DOHH2 (cell line): ENCODE results near the gene TJP1.

ENCODE experiments used
- H3F3A ChIP-seq: fragments of 200-600 bp; sonication (generic), shearing (Covaris generic); 2 replicates; pipeline ENCODE4 v1.6.0; 2016; ENCODE audit warnings: antibody characterized with exemption, mild to moderate bottlenecking; ENCODE audit not compliant: control insufficient read depth, insufficient read depth
- H3K27ac ChIP-seq: fragments of 200-600 bp; sonication (generic); 2 replicates; pipeline ENCODE4 v1.5.1; 2014; ENCODE audit warnings: low read depth, mild to moderate bottlenecking, low read length, moderate library complexity
- H3K27me3 ChIP-seq: fragments of 200-600 bp; sonication (generic); 2 replicates; pipeline ENCODE4 v1.6.1; 2014; ENCODE audit warnings: mild to moderate bottlenecking, low read length, mixed read lengths; ENCODE audit not compliant: control insufficient read depth
- H3K36me3 ChIP-seq: fragments of 200-600 bp; sonication (generic); 2 replicates; pipeline ENCODE4 v1.6.1; 2014; ENCODE audit warnings: mild to moderate bottlenecking, low read length, moderate library complexity, mixed read lengths; ENCODE audit not compliant: control insufficient read depth
- H3K4me1 ChIP-seq: fragments of 200-600 bp; sonication (generic); 2 replicates; pipeline ENCODE4 v1.6.1; 2014; ENCODE audit warnings: mild to moderate bottlenecking, low read length, mixed read lengths; ENCODE audit not compliant: control insufficient read depth
- H3K4me2 ChIP-seq: fragments of 200-600 bp; sonication (generic); 2 replicates; pipeline ENCODE4 v1.6.0; 2014; ENCODE audit warnings: mild to moderate bottlenecking, low read length, moderate library complexity
- H3K4me3 ChIP-seq: fragments of 200-600 bp; sonication (generic); 2 replicates; pipeline ENCODE4 v1.5.1; 2014; ENCODE audit warnings: mild to moderate bottlenecking, low read length, mixed read lengths
- H3K79me2 ChIP-seq: fragments of 200-600 bp; sonication (generic); 2 replicates; pipeline ENCODE4 v1.6.1; 2014; ENCODE audit warnings: mild to moderate bottlenecking, low read length, mixed read lengths; ENCODE audit not compliant: control insufficient read depth
- H3K9me2 ChIP-seq: fragments of 200-600 bp; sonication (generic); replicated peaks from 2 replicates; pipeline ENCODE4 v1.6.1; 2014; ENCODE audit warnings: mild to moderate bottlenecking, low read length, mixed read lengths; ENCODE audit not compliant: control insufficient read depth
- H3K9me3 ChIP-seq: fragments of 200-600 bp; sonication (generic); 2 replicates; pipeline ENCODE4 v1.6.1; 2014; ENCODE audit warnings: antibody characterized with exemption, low read length, mixed read lengths; ENCODE audit not compliant: control insufficient read depth, insufficient read depth
- H4K20me1 ChIP-seq: fragments of 200-600 bp; sonication (generic); 2 replicates; pipeline ENCODE4 v1.6.0; 2014; ENCODE audit warnings: low read depth, mild to moderate bottlenecking, antibody characterized with exemption, low read length, moderate library complexity; ENCODE audit not compliant: control insufficient read depth, insufficient read depth
- CTCF ChIP-seq: fragments of 200-600 bp; sonication (generic); IDR thresholded peaks from one replicate; pipeline ENCODE4 v1.5.1; 2014; ENCODE audit warnings: antibody characterized with exemption, mild to moderate bottlenecking, low read depth, low read length; ENCODE audit not compliant: poor library complexity, severe bottlenecking
- EZH2phosphoT487 ChIP-seq: fragments of 200-600 bp; sonication (generic); IDR thresholded peaks from 2 replicates; pipeline ENCODE4 v1.6.1; 2017; ENCODE audit warnings: borderline replicate concordance, mild to moderate bottlenecking, antibody characterized with exemption, low read length, moderate library complexity, mixed read lengths

TJP1 gene

GRCh38 chr15:29859973-29860715 is 37.9 kb upstream of the TJP1 start:
- Histone ChIP-seq H3K4me2 (no peak overlapping the region), H3K27ac (no peak overlapping the region), H3K4me3 (no peak overlapping the region)

GRCh38 chr15:29859293-29859692 is 37.0 kb upstream of the TJP1 start:
- H3K9me3 ChIP-seq, result no peaks in the 10 kb centered on the region
- H3K27ac ChIP-seq, result no peak overlapping the region
- no peak overlapping the region for H3K4me3 ChIP-seq
- no peaks in the 10 kb centered on the region for H3K9me2 ChIP-seq
- 0 out of 2 replicates have a peak, but pooled peaks cover 3% of the 10 kb centered on the region for H3K27me3 ChIP-seq
- H3K4me1 ChIP-seq, result no peaks in the 10 kb centered on the region
- H3K4me2 ChIP-seq, result no peak overlapping the region
- H3K36me3 ChIP-seq, result no peaks in the 10 kb centered on the region
- H3F3A ChIP-seq, result no peaks in the 10 kb centered on the region
- no peaks in the 10 kb centered on the region for H4K20me1 ChIP-seq
- no peaks in the 10 kb centered on the region for H3K79me2 ChIP-seq
- TF ChIP-seq CTCF (no peak), EZH2phosphoT487 (no peak)

More at GRCh38 chr15:29859973-29860715, 37.9 kb upstream of the TJP1 start:
- no peaks in the 10 kb centered on the region for H3K4me1 ChIP-seq
- peaks cover 5% of the 10 kb centered on the region; the same call in 1 of the 2 replicates for H3K27me3 ChIP-seq
- H3K9me3 ChIP-seq, result no peaks in the 10 kb centered on the region
- H4K20me1 ChIP-seq, result no peaks in the 10 kb centered on the region
- no peaks in the 10 kb centered on the region for H3K79me2 ChIP-seq
- H3F3A ChIP-seq, result no peaks in the 10 kb centered on the region
- no peaks in the 10 kb centered on the region for H3K9me2 ChIP-seq
- H3K36me3 ChIP-seq, result no peaks in the 10 kb centered on the region
- TF ChIP-seq EZH2phosphoT487 (no peak), CTCF (no peak)

- TF ChIP-seq EZH2phosphoT487, result no peak
- TF ChIP-seq CTCF, result no peak
- no peaks in the 10 kb centered on the region for H3K9me2 ChIP-seq
- H3K9me3 ChIP-seq, result no peaks in the 10 kb centered on the region
- no peak overlapping the region for H3K4me3 ChIP-seq
- H3K4me2 ChIP-seq, result no peak overlapping the region
- 0 out of 2 replicates have a peak, but pooled peaks cover 3% of the 10 kb centered on the region for H3K27me3 ChIP-seq
- H3K36me3 ChIP-seq, result no peaks in the 10 kb centered on the region
- H4K20me1 ChIP-seq, result no peaks in the 10 kb centered on the region
- H3K4me1 ChIP-seq, result no peaks in the 10 kb centered on the region
- H3K27ac ChIP-seq, result no peak overlapping the region
- no peaks in the 10 kb centered on the region for H3K79me2 ChIP-seq
- no peaks in the 10 kb centered on the region for H3F3A ChIP-seq
These were observed 35.0 kb upstream of the TJP1 start for GRCh38 chr15:29857221-29857789.
